ENCODE data around the gene KCNQ1OT1. TPM values are rescaled to one million over a fixed set of nuclear protein-coding genes. Genes with fewer than 3 reads are reported as not detected.

The KCNQ1OT1 gene
- 13.3 and 20.8 TPM in 2 replicates for total RNA-seq

GRCh38 chr11:2699531-2700414, at the start of gene KCNQ1OT1:
KCNQ1OT1 (minus strand) TSS chr11:2699994.

Small RNAs within 50 kb of the gene (small RNA-seq; reads per million reads assigned to genes)
- gene RF01947 (not detected), gene RF01948 (not detected), gene RF01950 (not detected)

Other genes starting within 250 kb of the KCNQ1OT1 start
- gene CDKN1C, start 185.8 kb upstream of the KCNQ1OT1 start, total RNA-seq, result 139 and 259 TPM in 2 replicates
- gene PHLDA2, start 229.4 kb upstream of the KCNQ1OT1 start, total RNA-seq, result 2.4 and 4.0 TPM in 2 replicates

Data from placental epithelial cell (primary cell).